ENCODE measurements around the gene TIMM17A. TPM values are rescaled to one million over a fixed set of nuclear protein-coding genes. Genes with fewer than 3 reads are reported as not detected.

Gene TIMM17A
- total and polyA plus RNA-seq, 2 of the 8 experiments (the other 6 are each of a cell fraction or from before 2014, with no cell fraction given), result 30.3 to 57.1 TPM

DNA sequence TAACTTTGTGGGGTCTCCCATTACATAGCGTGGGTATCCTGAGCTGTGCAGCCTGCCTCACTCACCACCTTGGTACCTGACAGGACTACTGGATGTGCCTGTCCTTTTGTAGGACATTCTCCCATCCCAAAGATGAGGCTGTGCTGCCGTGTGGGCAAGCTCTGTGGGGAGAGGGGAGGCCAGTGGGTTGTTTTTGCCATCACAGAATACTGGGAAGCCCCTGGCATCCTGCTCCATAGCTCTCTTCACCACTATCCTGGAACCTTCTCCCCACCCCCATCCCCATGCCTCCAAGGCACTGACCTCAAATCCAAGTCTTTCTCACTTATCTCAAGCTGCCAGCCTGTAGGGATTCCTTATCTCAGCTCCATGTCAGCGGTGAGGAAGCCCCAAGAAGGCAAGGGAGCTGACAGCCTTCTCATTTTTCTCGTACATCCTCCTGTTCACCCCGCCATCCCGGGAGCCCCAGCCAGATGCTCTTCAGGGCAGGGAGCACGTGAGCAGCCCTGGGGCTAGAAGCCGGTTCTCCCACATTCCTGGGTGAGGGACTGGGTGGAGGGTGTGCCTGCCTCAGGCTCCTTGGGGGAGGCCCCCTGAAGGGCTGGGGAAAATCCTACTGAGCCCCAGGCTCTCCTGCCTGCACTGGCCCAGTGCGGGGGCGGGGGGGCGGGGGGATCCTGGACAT is 52.6 kb downstream of the TIMM17A start:
- Histone ChIP-seq H3K79me1 (ENCODE audit: low read depth, low read length) (peaks cover 5% of the 10 kb centered on the region), H2AFZ (ENCODE audit: low read length) (no peak overlapping the region), H2BK12ac (ENCODE audit: low read depth, low read length) (peak overlapping the region; percentile 91), H4K5ac (ENCODE audit: insufficient read length, low read depth, low read length) (peak overlapping the region; percentile 97), H3K23me2 (ENCODE audit: low read depth, low read length) (peaks cover 9% of the 10 kb centered on the region), H3K4me3 (ENCODE audit: extremely low read depth in 1 of 4, insufficient read depth in 2 of 4, low read depth in 3 of 4, low read length in 4 of 4) (peak overlapping the region; percentile 19 to 48 (median 24); a peak in 7 of 8 replicates), H3K4ac (replicated peaks; ENCODE audit: insufficient read length, low read depth, low read length) (peak overlapping the region; percentile 71), H3K27ac (ENCODE audit: low read depth, low read length) (peak overlapping the region; percentile 85), H3K23ac (ENCODE audit: insufficient read length) (no peak overlapping the region), H3K14ac (ENCODE audit: insufficient read length) (no peak overlapping the region), H3K27me3 (replicated peaks in 1 of 4; ENCODE audit: control insufficient read depth in 3 of 4, extremely low read depth in 1 of 4, insufficient read depth in 3 of 4, low read length in 3 of 4) (no peaks in the 10 kb centered on the region), H3K9me3 (ENCODE audit: insufficient read depth in 2 of 2, low read depth in 1 of 2, low read length in 1 of 2) (no peaks in the 10 kb centered on the region), H2BK120ac (replicated peaks; ENCODE audit: low read depth, low read length) (peak overlapping the region; percentile 98), H3K36me3 (ENCODE audit: control insufficient read depth in 2 of 4, insufficient read depth in 4 of 4, low read length in 3 of 4) (peaks cover 14 to 36% (median 19%) of the 10 kb centered on the region in 4 experiments; a peak in 7 of 8 replicates), H4K20me1 (replicated peaks in 1 of 2; ENCODE audit: control insufficient read depth in 1 of 2, insufficient read depth in 2 of 2, low read length in 2 of 2) (peaks cover 2 to 3% of the 10 kb centered on the region in 2 experiments), H4K8ac (ENCODE audit: extremely low read depth, insufficient read depth, low read length) (no peak overlapping the region; the same call in none of the 2 replicates), H2BK15ac (ENCODE audit: low read length) (peak overlapping the region; percentile 97; the same call in 1 of the 2 replicates), H2AK5ac (ENCODE audit: low read depth, low read length) (peak overlapping the region; percentile 58; the same call in 1 of the 2 replicates), H3K4me1 (replicated peaks in 1 of 4; ENCODE audit: control insufficient read depth in 3 of 4, insufficient read depth in 4 of 4, low read length in 3 of 4) (peaks cover 12 to 39% (median 31%) of the 10 kb centered on the region in 4 experiments), H3K4me2 (ENCODE audit: insufficient read depth in 1 of 2, low read depth in 2 of 2, low read length in 2 of 2) (peak overlapping the region; percentile 67 to 88), H3K79me2 (ENCODE audit: control insufficient read depth in 1 of 2, insufficient read depth in 2 of 2, low read length in 2 of 2) (peaks cover 0 to 13% of the 10 kb centered on the region in 2 experiments; a peak in 1 of 4 replicates), H2BK5ac (ENCODE audit: low read depth, low read length) (peak overlapping the region; percentile 98), H3K56ac (replicated peaks; ENCODE audit: insufficient read length, low read depth, low read length) (no peak overlapping the region), H4K91ac (replicated peaks; ENCODE audit: insufficient read length, low read length) (peak overlapping the region; percentile 99), H2BK20ac (ENCODE audit: low read length) (peak overlapping the region; percentile 94), H3K9ac (replicated peaks in 1 of 4; ENCODE audit: extremely low read depth in 1 of 4, low read depth in 3 of 4, low read length in 3 of 4) (peak overlapping the region in 2 of 4 experiments; percentile 25 to 35; a peak in 3 of 7 replicates), H3K18ac (ENCODE audit: extremely low read depth, low read length) (peak overlapping the region; percentile 85)
- FAIRE-seq, result no peak
- peak; percentile 82 for DNase-seq (ENCODE audit: low read depth in 1 of 2, low spot score in 2 of 2)
- ChIA-PET POLR2A (ENCODE audit: partially characterized antibody) (interaction anchor here (0.7 to 6.4 kb wide), 22 partner anchors 8 to 146 kb away, joined by 3 to 98 read pairs (median 4); partner anchors contain the start of genes GPR37L1, LMOD1, RNPEP and TIMM17A), CTCF (ENCODE audit: partially characterized antibody) (interaction anchor here (0.7 to 27.9 kb wide), 37 partner anchors 9 to 199 kb away, joined by 3 to 1014 read pairs (median 4); partner anchors contain the start of genes GPR37L1 and RNPEP)
- WGBS, 2 experiments (ENCODE audit: extremely low coverage in 1 of 2, insufficient coverage in 1 of 2, insufficient read length in 1 of 2, insufficient replicate concordance in 2 of 2, low coverage in 1 of 2, low lambda C conversion rate in 2 of 2, missing lambda C conversion rate in 1 of 2), result 27% methylated on average over 8 of the region's 11 CpGs; no CpG with 5 or more reads in 1 of the 2 experiments
- TF ChIP-seq RNF2 (IDR thresholded peaks at IDR 0.05; ENCODE audit: borderline replicate concordance, low read depth, low read length, missing control alignments, poor library complexity, severe bottlenecking) (no peak), SIX5 (IDR thresholded peaks at IDR 0.05; ENCODE audit: low read depth, low read length) (no peak), PHF8 (conservative IDR thresholded peaks at IDR 0.05; ENCODE audit: low read depth, low read length) (no peak), CHD2 (IDR thresholded peaks at IDR 0.05; ENCODE audit: low read length) (peak; percentile 74), SIRT6 (IDR thresholded peaks at IDR 0.05; ENCODE audit: low read length) (no peak), EZH2 (IDR thresholded peaks at IDR 0.05; ENCODE audit: low read depth, low read length, severe bottlenecking) (no peak), TBP (IDR thresholded peaks at IDR 0.05; ENCODE audit: low read depth, low read length) (peak; percentile 27; the same call in 1 of the 2 replicates)
- TF ChIP-seq, protein P1, sequence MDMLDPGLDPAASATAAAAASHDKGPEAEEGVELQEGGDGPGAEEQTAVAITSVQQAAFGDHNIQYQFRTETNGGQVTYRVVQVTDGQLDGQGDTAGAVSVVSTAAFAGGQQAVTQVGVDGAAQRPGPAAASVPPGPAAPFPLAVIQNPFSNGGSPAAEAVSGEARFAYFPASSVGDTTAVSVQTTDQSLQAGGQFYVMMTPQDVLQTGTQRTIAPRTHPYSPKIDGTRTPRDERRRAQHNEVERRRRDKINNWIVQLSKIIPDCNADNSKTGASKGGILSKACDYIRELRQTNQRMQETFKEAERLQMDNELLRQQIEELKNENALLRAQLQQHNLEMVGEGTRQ (IDR thresholded peaks at IDR 0.05; ENCODE audit: low read length), result peak; percentile 84
- TF ChIP-seq, protein P2, sequence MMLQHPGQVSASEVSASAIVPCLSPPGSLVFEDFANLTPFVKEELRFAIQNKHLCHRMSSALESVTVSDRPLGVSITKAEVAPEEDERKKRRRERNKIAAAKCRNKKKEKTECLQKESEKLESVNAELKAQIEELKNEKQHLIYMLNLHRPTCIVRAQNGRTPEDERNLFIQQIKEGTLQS (IDR thresholded peaks at IDR 0.05; ENCODE audit: insufficient read depth, low read depth, low read length), result 0 out of 2 replicates have a peak, but pooled peaks have one; percentile 37
